Hematopoietic multipotent progenitor cell treated with erythropoietin and hydrocortisone succinate and interleukin-3 and kit ligand, for 4 days (in vitro differentiated cells): Measurements from ENCODE around the gene GPC6.

ENCODE experiments used
- DNase-seq: peaks from one replicate; pipeline ENCODE4 v3.0.0-alpha.2; 2015

The GPC6 gene

DNA sequence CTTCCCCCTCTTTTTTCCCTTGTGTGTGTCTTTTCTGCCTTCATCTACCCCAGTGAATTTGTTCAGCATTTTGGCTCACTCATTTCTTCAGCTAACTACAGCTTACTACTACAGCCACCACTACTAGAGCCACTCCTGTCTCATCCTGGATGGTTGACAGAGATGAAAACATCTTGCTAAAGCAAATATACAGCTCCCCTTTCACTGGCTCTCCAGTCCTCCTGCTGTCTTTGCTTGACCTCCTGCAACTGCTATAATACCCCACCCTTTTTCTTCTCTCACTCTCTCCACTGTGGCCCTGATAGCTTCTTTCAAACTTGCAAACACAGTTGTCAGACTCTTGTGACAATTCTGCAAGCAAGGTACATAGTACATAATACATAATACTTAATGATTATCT lies 729.3 kb downstream of the GPC6 start:
- no peak for DNase-seq

DNA sequence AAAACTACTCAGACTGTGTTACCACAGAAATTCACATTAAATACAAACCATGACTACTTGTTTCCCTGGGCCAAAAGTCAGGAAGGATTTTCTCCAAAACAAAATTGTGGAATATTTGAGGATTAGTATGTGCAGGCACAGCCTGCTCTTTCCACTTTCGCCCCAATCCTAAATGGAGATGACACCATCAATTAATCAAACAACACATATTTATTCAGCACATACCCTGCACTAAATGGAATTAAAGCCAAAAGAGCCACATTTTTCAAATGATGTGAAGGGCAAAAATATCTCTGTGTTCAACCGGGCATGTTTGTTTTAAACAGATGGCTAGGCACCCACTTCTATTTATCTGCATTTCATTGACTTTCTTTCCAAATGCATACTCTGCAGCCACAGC lies 729.8 kb downstream of the GPC6 start:
- DNase-seq: no peak

DNA sequence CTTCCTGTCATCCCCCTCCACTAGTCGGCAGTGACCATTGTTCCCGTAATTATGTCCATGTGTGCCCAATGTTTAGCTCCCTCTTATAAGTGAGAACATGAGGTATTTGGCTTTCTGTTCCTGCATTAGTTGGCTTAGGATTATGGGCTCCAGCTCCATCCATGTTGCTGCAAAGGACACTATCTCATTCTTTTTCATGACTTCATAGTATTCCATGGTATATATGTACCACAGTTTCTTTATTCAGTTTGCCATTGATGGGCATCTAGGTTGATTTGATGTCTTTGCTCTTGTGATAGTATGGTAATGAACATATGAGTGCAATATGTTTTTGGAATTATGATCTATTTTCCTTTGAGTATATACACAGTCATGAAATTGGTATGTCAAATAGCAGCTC lies 730.8 kb downstream of the GPC6 start:
- no peak for DNase-seq

DNA sequence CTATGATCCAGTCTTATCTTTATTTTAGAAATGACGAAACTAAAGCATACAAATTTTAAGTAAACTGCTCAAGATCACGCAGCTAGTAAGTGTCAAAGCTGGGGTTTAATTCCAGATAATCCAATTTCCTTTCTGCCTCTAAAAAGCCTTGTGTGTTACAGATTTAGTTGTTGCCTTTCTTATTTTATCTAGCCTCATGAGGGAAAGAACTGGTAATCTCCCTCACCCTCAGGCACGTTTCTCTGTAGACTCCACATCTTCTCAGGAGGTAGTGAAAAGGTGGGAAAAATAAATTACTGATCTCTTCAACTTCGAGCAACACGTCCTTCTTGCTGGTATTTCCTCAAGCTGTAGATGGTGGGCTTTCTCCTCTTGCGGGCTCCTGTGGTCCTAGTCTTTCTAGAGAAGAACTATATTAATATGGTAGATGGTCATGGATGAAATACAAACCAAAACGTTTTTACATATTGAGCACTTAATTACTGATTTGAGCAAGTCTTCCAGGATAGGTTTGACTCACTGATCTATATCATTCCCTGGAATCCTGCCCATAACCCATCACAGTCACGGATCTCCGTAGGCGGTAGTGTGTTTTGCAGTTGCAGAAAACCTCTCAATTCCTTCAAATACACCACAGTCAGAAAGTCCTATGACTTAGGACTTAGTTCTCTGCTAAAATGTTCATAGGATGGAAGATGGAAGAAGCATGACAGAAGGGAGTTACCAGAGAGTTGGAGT lies 733.4 kb downstream of the GPC6 start:
- no peak for DNase-seq

DNA sequence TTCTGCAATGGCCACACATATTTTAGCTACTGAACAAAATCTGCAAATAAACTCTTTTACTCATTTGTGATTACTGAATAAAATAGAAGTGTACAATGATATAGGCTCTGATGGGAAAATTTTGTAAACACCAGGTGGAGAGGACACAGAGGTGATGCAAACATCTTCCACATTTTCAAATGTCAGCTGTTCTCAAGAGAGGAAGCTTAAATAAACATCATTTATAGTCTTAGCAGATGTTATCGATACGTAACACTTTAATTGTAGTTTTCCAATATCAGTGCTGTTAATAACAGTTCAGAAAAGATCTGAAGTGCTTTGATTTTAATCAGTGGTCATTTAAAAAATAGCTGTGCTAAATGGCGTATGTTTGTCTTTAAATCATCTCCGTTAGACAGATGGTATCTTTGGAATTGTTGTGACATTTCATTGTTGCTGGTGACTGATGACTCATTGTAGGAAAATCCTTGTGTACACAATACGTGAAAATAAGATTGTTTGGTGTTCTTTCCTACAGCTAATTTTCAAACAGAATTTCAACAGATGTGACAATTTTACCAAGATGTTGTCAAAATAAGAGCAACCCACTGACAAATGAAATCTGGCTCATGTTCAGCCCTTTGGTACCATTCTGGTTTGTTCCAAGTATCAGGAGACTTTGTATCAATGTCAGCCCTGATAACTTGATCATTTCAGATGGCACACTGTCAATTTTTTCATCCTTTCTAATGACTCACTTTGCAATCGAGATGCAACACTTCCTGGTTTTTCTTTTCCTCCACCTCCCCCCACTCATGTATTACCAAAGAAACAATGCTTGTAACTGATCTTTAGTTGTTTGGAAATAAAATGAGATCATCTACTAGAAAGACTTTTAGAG lies 736.9 kb downstream of the GPC6 start:
- no peak for DNase-seq

DNA sequence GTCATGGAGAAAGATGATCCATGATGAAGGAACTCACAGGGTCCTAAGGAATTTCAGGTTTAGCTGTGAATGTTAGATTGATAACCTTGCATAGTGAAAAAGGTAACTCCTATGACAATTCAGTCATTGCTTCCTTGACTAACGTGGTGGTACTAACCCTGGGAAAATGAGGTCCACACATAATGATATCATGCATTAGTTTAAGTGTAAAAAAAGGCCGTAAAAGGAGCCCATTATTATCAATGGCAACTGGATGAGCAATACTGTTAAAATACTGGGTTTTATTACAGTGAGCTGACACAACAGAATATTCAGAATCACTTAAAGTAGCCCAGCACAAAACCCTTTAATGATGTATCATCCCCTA lies 737.5 kb downstream of the GPC6 start:
- no peak for DNase-seq

DNA sequence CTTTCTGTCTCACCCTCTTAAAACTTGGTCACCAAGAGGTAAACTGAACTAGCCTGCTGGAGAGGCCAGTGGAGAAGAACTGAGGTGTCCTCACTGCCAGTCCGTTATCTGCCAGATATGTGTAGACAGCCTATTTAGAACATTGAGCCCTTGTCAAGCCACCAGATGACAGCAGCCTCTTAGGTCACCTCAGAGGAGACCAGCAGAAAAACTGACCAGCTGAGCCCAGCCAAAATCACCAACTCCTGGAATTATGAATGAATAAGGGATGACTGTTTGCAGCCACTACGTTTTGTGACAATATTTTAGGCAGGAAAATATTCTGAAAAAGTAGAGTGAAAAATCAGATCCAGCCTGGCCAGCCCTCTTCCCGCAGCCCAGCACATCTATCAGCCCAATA lies 739.0 kb downstream of the GPC6 start:
- no peak for DNase-seq

DNA sequence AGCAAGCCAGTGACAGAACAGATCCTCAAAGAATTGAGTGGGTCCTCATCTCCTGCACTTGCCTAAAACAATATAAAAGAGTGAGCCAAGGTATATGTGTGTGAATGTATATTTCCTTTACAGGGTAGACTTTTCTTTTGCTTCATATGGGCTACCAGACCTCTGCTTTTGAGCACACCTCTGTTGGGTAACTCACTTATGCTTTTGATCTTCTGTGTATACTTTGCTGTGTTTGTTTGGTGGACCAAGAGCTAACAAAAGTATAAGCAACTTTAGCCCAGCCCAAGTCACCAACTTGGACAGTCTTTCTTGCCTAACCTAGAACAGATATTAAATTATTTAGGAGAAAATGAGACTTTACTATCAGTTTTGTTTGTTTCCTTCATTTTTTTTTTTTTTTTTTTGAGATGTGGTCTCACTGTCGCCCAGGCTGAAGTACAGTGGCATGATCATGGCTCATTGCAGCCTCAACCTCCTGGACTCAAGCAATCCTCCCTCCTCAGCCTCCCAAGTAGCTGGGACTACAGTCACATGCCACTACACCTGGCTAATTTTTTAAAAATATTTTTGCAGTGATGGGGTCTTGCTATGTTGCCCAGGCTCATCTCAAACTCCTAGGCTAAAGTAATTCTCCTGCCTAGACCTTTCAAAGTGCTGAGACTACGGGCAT lies 739.8 kb downstream of the GPC6 start:
- DNase-seq: no peak

DNA sequence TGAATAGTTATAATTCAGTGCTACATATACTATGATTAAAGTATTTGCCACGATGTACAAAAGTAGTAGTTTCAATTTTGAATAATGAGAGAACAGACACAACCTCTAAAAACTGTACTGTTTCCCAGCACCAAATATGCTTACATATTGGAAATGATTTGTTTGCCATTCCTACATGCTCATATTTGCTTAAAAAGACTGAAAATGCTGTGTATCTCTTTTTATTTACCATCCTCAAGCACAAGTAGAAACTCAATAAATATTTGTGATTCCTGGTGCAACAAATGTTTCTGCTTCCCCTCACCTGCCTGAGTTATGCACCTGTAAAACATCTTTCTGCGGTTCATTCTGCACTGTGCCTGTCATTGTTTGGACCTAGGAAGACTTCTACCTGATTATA lies 740.7 kb downstream of the GPC6 start:
- no peak for DNase-seq

DNA sequence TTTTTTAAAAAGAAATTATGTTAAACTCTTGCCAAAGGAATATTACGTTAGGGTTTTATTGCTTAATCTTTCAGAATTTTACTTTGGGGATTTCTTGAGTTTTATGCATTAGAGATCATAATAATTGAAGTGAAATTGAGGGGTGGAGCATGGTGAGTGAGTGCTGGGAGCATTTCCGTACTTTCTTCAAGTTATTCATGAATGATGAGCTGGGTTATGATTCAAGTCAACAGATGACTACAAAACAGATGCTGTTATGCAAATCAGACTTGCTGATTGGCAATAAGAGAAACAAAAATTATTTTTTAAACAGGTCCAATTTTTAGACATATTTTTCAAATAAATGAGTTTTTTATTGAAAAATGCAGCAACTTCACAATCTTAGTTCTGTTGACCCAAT lies 748.6 kb downstream of the GPC6 start:
- DNase-seq: no peak

DNA sequence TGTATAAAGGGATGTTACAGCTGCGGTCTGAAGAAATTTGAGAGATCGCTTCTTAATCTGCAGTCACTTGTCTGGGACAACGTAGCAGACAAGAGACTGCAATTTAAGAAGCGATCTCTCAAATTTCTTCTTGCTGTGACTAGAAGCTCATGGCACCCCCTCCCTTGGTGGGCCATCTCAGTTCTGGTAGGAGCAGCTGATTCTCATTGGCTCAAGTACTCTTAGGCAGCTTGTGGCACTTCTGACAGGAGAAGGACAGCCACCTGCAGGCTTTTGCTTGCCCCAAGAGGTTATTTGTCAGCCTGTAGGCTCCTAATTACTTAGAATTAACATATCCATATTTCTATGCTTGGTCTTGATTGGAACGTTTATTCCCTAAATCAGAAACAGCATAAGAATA lies 749.9 kb downstream of the GPC6 start:
- no peak for DNase-seq

DNA sequence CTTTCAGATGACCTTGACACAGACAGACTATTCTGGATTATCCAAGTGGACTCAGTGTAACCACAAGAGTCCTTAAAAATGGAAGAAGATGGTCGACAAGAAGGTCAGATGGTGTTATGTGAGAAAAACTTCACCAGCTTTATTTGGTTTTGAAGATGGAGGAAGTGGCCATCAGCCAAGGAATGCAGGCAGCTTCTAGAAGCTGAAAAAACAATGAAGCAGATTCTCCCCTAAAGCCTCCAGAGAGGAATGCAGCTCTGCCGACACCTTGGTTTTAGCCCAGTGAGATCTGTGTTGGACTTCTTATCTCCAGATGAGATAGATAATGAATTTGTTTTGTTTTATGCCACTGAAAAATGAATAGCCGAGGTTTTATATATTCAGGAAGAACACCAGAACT lies 751.4 kb downstream of the GPC6 start:
- no peak for DNase-seq

DNA sequence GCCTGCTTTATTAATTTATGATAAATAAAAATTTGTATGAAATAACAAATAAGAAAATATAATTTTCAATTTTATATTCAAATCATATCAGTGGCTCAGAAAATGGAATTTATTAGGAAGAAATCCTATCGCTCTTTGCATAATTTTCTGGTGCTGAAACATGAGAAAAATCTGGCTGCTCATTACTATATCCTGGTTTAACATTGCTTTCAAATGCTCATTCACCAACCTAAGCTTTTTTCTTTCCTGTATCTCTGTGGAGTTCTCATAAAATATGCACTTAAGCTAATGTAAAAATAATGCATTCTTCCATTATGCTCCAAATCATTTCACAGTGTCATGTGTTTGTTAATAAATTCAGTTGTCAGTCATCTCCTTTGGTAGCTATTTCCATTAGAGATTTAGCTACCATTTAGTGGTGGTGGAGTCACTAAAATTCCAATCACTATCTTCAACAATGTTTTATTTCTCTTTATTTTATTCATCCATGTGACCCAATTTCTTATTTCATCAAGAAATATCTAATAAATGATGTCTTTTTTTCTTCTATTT lies 754.9 kb downstream of the GPC6 start:
- no peak for DNase-seq

DNA sequence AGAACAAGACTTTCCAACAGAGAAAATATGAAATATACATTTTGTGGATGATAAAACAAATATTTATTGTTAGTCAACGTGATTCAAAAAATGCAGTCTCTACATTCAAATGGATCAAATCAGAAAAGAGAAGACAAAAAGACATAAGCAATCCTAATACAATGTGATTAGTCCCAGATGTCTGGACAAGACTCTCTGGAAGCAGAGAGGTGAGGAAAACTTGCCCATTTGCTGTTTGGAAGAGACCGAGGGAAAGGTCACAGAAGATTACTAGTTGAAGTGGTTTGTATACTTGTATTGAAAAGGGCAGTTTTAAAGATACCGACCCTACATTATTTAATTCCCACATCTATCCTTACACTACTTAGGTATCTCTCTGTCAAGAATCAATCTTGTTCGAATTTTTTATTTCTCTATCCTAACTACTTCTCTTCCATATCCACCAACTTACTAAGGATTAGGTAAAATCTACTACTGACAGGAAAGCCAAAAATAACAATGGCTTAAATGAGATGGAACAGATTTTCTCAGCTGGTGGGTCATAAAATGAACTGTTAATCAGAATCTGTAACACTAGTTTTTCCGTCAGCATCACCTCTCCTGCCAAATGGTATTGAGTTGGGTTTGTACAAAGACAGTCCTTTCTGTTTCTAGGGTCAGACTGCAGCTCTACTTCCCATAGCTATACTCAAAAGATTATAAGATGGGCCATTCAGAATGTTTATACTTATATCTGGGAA lies 755.7 kb downstream of the GPC6 start:
- DNase-seq: no peak

DNA sequence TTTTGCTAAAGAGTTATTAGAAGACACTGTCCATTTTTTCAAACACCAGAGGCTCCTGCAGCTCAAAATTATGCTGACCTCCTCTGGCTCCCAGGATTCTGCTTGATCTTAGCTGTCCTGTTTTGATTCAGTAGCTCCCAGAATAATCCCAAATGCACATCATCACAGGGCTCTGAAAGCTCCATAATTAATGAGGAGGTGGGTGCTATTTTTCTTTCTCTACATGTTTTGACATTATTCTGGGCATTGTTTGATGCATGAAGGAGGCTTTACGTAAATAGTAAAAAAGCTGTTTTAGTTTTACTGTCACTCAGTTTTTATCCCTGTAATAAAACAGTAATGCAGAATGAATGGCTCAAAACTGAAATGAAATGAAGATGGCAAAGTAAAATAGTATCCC lies 757.4 kb downstream of the GPC6 start:
- DNase-seq: no peak

DNA sequence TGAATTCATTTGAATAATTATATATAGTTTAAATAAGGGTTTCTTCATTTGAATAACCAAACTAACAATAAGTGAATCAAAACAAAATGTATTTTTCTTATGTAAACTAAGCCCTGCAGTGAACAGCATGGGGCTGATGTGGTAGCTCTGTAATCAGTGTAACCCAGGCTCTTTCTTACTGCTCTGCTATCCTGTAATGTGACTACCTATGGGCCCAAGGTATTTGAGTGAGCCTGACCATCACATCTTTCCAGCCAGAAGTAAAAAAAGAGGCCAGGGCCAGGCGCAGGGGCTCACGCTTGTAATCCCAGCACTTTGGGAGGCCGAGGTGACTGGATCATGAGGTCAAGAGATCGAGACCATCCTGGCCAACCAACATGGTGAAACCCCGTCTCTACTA lies 758.3 kb downstream of the GPC6 start:
- DNase-seq: no peak

DNA sequence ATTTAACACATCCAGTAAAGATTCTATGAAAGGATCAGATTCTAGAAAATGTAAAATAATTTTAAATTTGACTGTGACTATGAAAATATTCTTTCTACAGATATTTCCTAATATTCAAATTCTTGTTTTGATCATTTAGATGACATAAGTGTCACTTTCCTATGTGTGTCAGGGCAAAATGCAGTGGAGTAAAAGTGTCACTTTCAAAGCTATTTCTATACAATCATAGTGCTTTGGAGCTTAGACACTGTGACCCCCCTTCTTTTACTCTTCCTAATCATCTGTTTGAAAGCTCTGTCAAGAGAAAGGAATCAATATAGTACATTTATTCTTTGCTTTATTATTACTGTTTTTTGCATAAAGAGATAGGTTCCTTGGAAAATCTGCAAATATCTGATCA lies 760.9 kb downstream of the GPC6 start:
- no peak for DNase-seq

DNA sequence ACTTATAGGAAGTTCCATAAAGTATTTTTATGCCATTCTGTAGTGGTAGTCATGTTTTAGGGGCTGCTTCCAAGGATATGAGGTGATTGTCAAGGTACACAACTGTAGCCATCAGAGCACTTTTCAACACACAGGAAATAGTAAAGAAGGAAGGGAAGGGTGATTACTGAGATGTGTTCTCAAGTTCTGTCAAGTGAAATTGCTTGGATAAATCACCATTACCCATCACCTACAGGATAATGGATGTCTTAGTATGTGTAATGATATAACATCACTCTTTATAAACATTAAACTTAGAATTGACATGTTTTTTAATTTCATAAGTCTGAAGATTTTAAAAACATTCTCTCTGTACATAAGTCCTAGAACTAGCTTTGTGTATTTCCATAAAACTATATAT lies 765.0 kb downstream of the GPC6 start:
- DNase-seq: no peak

DNA sequence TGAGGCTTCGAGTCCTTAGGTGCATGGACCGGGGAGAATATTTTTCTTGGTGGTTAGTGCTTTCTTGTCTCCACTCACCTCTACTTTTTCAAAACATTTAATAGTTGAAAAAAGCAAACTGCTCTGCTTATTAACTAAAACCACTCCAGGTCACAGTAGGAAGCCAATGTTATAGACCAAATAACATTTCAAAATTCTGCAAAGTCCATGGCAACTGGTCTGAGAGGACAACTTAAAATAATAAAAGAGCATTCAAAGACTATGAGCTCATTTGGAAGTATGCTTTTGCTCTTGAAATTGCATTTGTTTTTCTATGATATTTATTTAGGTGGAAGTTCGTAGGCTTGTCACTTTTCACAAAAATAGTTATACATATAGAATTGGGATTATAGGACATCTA lies 769.9 kb downstream of the GPC6 start:
- DNase-seq: no peak

DNA sequence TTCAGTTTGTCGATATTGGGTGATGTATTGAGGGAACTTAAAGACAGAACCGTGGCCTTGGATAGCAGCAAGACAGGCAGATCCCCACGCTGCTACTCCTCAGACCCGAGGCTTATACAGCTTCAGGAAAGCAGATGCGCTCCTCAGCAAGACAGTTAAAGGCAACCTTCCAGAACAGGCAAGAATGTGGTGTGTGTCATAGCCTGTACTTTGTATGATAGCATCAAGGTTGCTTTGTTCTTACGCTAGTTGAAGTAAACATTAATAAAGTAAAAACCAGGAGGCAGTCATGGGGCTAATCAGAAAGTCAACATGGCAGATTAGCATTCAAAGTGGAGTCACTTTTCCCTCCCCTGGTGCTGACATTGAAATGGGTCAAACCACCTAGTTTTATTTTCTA lies 779.7 kb downstream of the GPC6 start:
- no peak for DNase-seq

DNA sequence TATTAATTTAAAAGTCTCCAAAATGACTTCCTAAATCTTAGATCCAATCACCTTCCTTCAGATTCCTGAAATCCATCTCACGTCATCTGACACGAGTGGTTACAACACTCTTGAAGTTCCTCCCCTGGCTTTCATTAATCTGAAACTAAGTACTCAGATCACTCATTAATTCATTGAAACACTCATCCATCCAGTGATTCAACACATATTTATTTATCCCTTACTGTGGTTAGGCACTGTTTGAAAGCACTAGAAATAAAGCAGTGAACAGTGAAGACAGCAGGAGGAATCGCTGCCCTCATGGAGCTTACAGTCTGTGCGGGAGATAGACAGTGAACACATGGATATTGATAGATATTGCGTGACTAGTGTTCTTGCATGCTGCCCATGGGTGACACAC lies 780.5 kb downstream of the GPC6 start:
- DNase-seq: no peak

DNA sequence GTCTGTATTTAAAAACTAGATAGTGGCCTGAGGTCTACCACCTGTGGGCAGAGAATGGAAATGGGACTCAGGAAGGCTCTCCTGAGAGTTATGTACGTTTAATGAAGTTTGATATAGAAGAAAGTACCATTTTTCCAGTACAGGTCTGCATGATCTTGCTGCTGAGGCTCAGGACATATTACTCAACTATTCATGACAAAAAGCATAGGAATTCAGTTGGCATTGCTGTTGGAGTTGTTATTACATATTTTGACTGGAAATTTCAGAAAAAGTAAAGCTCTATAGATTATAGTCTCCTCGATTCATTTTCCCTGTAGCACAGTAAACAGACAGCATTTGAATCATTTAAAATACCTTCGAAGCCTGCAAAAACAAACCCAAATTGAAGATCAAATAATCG lies 783.1 kb downstream of the GPC6 start:
- DNase-seq: no peak

DNA sequence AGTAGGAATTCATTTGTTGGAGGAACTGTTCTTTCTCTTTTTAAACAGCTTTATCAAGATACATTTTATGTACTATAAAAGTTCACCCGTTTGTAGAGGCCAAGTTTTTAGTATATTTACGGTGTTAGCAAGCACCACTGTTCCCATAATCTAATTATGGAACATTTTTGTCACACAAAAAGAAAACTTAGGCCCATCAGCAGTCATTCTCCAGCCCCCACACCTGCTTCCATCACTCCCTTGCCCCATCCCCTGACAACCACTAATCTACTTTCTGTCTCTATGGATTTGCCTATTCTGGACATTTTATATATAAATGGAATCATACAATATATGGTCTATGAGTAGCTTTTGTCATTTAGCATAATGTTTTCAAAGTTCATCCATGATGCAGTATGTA lies 787.9 kb downstream of the GPC6 start:
- no peak for DNase-seq
